AG09309 (cell line): ENCODE data around the gene FHAD1.

Experiments
- DNase-seq: peaks from one replicate; pipeline ENCODE4 v3.0.0-alpha.2; 2010; ENCODE audit warnings: low read depth
- H3K4me3 ChIP-seq: 2 replicates; pipeline ENCODE4 v1.5.1; 2011; ENCODE audit warnings: mild to moderate bottlenecking, low read depth, low read length, moderate library complexity; ENCODE audit not compliant: control insufficient read depth
- TF ChIP-seq, protein P1 (sequence below): IDR thresholded peaks from 2 replicates; pipeline ENCODE4 v1.5.1; 2011; ENCODE audit warnings: mild to moderate bottlenecking, low read depth, low read length, inconsistent platforms; ENCODE audit not compliant: insufficient read depth, control insufficient read depth; ENCODE audit errors: missing control alignments

FHAD1 gene

DNA sequence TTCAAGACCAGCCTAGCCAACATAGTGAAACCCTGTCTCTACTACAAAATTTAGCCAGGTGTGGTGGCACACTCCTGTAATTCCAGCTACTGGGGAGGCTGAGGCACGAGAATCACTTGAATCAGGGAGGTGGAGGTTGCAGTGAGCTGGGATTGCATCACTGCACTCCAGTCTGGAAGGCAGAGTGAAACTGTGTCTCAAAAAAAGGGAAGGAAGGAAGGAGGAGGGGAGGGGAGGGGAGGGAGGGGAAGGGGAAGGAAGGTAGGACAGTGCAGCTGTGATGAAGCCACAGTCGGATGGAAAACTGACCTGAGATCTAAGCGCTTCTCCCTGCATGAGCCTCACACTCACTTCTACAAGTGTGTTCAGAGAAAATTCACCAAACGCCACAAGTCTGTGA, 22.0 kb upstream of the FHAD1 start:
- no peak for DNase-seq
- H3K4me3 ChIP-seq, result no peak overlapping the region
- TF ChIP-seq, protein P1, sequence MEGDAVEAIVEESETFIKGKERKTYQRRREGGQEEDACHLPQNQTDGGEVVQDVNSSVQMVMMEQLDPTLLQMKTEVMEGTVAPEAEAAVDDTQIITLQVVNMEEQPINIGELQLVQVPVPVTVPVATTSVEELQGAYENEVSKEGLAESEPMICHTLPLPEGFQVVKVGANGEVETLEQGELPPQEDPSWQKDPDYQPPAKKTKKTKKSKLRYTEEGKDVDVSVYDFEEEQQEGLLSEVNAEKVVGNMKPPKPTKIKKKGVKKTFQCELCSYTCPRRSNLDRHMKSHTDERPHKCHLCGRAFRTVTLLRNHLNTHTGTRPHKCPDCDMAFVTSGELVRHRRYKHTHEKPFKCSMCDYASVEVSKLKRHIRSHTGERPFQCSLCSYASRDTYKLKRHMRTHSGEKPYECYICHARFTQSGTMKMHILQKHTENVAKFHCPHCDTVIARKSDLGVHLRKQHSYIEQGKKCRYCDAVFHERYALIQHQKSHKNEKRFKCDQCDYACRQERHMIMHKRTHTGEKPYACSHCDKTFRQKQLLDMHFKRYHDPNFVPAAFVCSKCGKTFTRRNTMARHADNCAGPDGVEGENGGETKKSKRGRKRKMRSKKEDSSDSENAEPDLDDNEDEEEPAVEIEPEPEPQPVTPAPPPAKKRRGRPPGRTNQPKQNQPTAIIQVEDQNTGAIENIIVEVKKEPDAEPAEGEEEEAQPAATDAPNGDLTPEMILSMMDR, result no peak

DNA sequence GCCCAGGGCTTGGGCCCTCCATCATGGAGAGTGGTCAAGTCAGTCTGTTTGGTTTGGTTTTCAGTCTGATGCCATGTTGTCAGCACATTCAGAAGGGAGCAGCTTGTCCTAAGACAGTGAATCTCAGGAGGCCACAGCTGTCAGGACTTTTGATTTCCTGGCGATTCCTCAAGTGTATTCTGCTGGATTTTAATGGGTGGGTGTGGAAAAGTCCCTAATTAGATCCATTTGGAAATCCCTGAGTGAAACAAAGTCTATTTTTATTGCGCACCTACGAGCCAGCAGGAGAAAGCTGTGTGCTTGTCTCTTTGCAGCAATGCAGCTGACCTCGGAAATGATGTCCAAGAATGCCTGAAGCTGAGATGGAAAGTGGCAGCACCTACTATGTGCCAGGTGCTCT, 21.6 kb upstream of the FHAD1 start:
- no peak overlapping the region for H3K4me3 ChIP-seq
- TF ChIP-seq, protein P1, result no peak
- DNase-seq, result no peak

DNA sequence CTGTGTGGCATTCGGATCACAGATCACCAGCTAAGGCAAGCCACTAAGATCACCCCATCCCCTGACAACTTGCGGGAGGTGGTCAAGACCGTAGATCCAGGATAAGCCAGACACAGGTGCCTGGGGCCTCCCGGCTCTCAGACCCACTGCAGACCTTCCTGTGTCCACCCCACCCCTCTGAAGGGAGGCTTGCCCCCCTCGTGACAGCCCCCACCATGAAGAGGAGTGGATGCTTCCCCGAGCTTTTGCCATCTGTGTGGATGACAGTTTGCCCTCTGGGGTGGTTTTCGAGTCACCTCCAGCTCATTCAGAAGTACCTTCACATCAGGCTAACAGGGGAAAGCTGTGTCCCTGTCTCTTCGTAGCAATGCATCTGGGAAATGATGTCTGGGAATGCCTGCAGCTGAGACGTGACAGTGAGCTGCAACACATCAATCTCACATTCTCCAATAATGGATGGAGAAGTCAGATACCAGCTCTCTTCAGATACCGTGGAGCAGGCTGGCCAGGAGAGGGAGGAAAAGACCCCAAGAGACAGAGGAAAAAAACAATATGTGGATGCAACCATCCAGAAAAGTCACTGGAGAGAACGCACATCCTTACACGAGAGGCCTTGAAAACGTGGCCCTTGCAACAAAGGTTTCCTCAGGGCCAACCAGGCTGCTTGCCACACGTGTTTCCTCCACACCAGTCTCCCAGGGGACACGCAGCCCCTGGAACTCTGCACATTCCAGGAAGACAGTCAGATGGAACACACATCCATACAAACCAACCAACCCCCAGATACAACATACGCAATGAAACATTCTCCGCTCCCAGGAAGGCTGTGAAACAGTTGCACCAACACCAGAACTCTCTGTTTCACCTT, 20.4 kb upstream of the FHAD1 start:
- no peak for DNase-seq
- H3K4me3 ChIP-seq, result no peak overlapping the region
- TF ChIP-seq, protein P1, result no peak

DNA sequence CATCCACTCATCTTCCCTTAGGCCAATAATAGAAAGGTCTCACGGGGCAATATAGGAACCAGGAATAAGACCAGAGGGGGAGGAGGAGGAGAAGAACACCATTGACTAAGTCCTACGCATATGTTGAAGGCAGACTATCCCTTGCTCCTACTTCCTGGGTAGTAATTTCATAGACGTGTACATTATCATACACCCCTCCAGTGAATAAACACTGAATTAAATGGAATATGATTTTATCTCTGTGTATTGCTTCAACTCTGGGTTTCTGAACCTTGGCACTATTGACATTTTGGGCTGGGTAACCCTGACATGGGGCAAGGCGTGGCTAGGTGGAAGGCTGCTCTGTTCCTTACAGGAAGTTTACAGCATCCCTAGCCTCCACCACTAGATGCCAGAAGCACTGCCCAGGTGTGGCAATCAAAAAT, 17.3 kb upstream of the FHAD1 start:
- TF ChIP-seq, protein P1, result no peak
- DNase-seq, result no peak
- no peak overlapping the region for H3K4me3 ChIP-seq

DNA sequence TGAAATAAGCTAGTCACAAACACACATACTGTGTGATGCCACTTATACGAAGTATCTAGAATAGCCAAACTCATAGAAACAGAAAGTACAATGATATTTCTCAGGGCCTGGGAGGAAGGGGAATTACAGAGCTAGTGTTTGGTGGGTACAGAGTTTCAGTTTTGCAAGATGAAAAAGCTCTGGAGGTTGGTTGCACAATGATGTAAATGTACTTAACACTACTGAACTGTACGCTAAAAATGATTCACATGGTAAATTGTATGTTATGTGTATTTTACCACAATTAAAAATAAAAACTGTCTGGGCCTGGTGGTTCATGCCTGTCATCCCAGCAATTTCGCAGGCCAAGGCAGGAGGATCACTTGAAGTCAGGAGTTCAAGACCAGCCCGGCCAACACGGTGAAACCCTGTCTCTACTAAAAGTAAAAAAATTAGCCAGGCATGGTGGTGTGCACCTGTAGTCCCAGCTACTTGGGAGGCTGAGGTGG, 15.3 kb upstream of the FHAD1 start:
- no peak for DNase-seq
- TF ChIP-seq, protein P1, result no peak
- H3K4me3 ChIP-seq, result no peak overlapping the region

DNA sequence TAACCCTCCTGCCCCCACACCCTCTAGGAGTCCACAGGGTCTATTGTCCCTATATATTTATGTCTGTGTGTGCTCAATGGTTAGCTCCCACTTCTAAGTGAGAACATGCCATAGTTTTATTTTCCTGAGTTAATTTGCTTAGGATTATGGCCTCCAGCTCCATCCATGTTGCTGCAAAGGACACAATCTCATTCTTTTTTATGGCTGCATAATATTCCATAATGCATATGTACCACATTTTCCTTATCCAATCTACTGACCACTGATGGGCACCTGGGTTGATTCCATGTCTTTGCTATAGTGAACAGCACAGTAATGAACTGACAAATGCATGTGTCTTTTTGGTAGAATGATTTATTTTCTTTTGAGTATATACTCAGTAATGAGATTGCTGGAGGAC, 13.3 kb upstream of the FHAD1 start:
- DNase-seq, result no peak
- TF ChIP-seq, protein P1, result no peak
- H3K4me3 ChIP-seq, result no peak overlapping the region
